NCI-H2107 treated with DMSO at 0.1 percent for 48 hours (cell line): ENCODE data around the gene AIDA.
A peak's percentile ranks its signal among the peaks of the same experiment; 100 is the strongest.
"Not testable (repeated sequence)": the region's sequence is repeated elsewhere in the genome, so short reads cannot be mapped to it uniquely, and the experiment has no call there.

Source experiments
- DNase-seq: peaks from one replicate; lab custom pipeline; 2025; ENCODE audit not compliant: unreplicated experiment; lab: John Stamatoyannopoulos, UW

Gene AIDA

GRCh38 chr1:222712253-222713090 is at the start of gene AIDA, which contains the start of gene BROX:
Gene AIDA (minus strand): TSS chr1:222712491. CDS start chr1:222712317, 174 bp downstream.
Gene BROX (plus strand): TSS chr1:222712564. CDS start chr1:222715700, 3,136 bp downstream.
- DNase-seq: peak; percentile 96

GRCh38 chr1:222761083-222761482 is 48.8 kb upstream of the AIDA start:
- no peak for DNase-seq

- DNase-seq: no peak
These were observed 47.3 kb upstream of the AIDA start for GRCh38 chr1:222759451-222760035.

GRCh38 chr1:222757646-222758268 is 45.5 kb upstream of the AIDA start:
- no peak for DNase-seq

GRCh38 chr1:222754366-222755139 is 42.3 kb upstream of the AIDA start:
- no peak for DNase-seq

- no peak for DNase-seq
These were observed 39.0 kb upstream of the AIDA start for GRCh38 chr1:222751255-222751654.

- no peak for DNase-seq
These were observed 38.4 kb upstream of the AIDA start for GRCh38 chr1:222750651-222751050.

- no peak for DNase-seq
These were observed 37.6 kb upstream of the AIDA start for GRCh38 chr1:222749927-222750326.

- not testable (repeated sequence) for DNase-seq
These were observed 29.6 kb upstream of the AIDA start for GRCh38 chr1:222741630-222742457.

GRCh38 chr1:222739929-222740328 is 27.6 kb upstream of the AIDA start:
- no peak for DNase-seq

GRCh38 chr1:222739465-222739864 is 27.2 kb upstream of the AIDA start:
- no peak for DNase-seq

- DNase-seq: no peak
These were observed 24.7 kb upstream of the AIDA start, which contains the start of gene FAM177B for GRCh38 chr1:222736972-222737371. Gene FAM177B (plus strand): TSS chr1:222737202. CDS start chr1:222746546, 9,344 bp downstream.

GRCh38 chr1:222736470-222736869 is 24.2 kb upstream of the AIDA start:
- no peak for DNase-seq

- no peak for DNase-seq
These were observed 22.4 kb upstream of the AIDA start for GRCh38 chr1:222734740-222735139.

GRCh38 chr1:222732216-222733159 is 20.2 kb upstream of the AIDA start:
- DNase-seq: no peak

- DNase-seq: no peak
These were observed 18.6 kb upstream of the AIDA start for GRCh38 chr1:222730866-222731265.

GRCh38 chr1:222728746-222729145 is 16.5 kb upstream of the AIDA start:
- no peak for DNase-seq

- no peak for DNase-seq
These were observed 4.1 kb upstream of the AIDA start for GRCh38 chr1:222716393-222716792.
